Lower leg skin (tissue), 3 donors: ENCODE measurements around the gene MBLAC2.

Experiments used
- POLR2A ChIP-seq, 2 donors: fragments of 450-650 bp; IDR thresholded peaks; one replicate each; pipeline ENCODE4 v1.6.1; 2016 to 2017; ENCODE audit warnings: antibody characterized with exemption in 2 of 2, mild to moderate bottlenecking in 1 of 2, moderate library complexity in 1 of 2
- TF ChIP-seq, protein P1 (sequence below), 3 donors: fragments of 450-650 bp; IDR thresholded peaks; one replicate each; pipeline ENCODE4 v1.5.1; 2016; ENCODE audit warnings: antibody characterized with exemption in 3 of 3, mild to moderate bottlenecking in 3 of 3, moderate library complexity in 2 of 3

DNA sequence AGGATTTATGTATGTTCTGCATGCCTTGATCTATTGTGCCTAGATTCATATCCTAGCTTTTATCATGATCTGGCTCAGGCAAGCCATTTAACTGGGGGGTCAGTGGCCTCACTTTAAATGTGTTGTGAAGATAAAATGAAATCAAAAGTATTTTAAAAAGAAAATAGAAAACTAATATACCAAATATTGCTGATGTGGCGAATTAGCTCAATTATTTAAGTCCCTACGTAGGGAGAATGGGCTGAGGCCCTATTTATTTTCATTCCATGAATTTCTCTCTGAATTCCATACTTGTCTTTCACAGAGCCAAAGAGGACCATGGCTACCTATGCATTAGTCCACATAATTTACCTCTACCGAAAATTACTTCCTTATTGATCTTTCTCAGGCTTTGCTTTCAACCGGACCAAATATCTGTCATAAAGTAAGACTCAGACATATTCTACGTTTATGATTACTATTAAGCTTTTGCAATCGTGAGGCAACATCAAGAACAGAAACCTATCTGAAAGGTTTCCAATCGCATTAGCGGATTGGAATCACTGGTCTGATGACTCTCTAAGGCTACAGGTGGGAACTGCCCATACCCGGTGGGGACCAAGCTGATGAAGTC lies 1.7 kb downstream of the MBLAC2 start:
- TF ChIP-seq POLR2A (IDR thresholded peaks at IDR 0.05) = no peak
- TF ChIP-seq, protein P1, sequence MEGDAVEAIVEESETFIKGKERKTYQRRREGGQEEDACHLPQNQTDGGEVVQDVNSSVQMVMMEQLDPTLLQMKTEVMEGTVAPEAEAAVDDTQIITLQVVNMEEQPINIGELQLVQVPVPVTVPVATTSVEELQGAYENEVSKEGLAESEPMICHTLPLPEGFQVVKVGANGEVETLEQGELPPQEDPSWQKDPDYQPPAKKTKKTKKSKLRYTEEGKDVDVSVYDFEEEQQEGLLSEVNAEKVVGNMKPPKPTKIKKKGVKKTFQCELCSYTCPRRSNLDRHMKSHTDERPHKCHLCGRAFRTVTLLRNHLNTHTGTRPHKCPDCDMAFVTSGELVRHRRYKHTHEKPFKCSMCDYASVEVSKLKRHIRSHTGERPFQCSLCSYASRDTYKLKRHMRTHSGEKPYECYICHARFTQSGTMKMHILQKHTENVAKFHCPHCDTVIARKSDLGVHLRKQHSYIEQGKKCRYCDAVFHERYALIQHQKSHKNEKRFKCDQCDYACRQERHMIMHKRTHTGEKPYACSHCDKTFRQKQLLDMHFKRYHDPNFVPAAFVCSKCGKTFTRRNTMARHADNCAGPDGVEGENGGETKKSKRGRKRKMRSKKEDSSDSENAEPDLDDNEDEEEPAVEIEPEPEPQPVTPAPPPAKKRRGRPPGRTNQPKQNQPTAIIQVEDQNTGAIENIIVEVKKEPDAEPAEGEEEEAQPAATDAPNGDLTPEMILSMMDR (IDR thresholded peaks at IDR 0.05) = no peak
